GM18499 (cell line): ENCODE measurements around the gene CARD16.
"Not testable (repeated sequence)": the region's sequence is repeated elsewhere in the genome, so short reads cannot be mapped to it uniquely, and the experiment has no call there.

Source experiments
- ATAC-seq: cut with Tn5 transposase; IDR thresholded peaks from one replicate; pipeline ENCODE4 v1.9.1; 2021; ENCODE audit warnings: moderate number of reproducible peaks; ENCODE audit not compliant: insufficient read depth, unreplicated experiment

The CARD16 gene

DNA sequence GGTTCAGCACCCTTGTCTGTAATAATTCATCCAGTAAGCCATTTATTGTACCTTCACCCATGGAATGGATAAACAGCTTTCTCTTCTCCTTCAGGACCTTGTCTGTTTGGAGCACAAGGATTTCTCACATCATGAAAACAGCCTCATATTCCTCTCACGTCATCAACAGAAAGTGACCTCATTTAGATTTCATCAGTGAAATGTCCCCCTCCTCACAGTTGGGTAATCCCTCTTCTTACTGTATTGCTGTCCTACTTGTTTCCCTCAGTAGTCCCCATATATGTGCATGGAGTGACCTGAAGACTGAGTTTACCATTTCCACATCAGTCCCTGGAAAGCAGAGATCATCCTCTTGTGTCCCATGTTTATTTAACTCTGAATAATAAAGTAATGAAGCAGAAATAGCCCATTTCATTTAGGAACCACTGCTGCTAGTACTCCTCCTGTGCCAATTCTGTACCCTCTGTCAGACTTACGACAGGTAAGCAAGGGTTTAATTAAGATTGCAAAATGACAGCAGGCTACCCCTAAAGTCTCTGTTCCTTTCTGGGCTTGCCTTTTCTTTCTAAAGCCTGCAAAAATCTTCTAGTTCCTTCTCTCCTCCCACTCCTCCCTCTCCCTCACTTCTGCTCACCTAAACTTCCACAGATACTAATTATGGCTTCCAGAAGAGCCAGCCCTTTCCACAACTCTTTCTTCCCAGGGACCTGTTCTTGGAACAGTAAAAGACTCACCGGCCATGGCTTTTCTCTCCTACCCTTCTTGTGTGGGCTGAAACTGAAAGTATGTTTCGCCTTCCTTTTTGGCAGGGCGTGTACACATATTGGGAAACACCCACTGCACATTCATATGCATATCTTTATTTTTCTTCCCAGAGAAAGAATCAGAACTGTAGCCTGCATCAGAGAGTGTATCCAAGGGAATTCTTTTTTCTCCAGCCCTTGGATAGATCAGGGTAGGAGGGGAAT lies at the start of gene CARD16:
CARD16 (minus strand) TSS at position 779 of the 968 bp plus-strand sequence; CDS start at position 741, 38 bp downstream.
- ATAC-seq, result peak; percentile 99

DNA sequence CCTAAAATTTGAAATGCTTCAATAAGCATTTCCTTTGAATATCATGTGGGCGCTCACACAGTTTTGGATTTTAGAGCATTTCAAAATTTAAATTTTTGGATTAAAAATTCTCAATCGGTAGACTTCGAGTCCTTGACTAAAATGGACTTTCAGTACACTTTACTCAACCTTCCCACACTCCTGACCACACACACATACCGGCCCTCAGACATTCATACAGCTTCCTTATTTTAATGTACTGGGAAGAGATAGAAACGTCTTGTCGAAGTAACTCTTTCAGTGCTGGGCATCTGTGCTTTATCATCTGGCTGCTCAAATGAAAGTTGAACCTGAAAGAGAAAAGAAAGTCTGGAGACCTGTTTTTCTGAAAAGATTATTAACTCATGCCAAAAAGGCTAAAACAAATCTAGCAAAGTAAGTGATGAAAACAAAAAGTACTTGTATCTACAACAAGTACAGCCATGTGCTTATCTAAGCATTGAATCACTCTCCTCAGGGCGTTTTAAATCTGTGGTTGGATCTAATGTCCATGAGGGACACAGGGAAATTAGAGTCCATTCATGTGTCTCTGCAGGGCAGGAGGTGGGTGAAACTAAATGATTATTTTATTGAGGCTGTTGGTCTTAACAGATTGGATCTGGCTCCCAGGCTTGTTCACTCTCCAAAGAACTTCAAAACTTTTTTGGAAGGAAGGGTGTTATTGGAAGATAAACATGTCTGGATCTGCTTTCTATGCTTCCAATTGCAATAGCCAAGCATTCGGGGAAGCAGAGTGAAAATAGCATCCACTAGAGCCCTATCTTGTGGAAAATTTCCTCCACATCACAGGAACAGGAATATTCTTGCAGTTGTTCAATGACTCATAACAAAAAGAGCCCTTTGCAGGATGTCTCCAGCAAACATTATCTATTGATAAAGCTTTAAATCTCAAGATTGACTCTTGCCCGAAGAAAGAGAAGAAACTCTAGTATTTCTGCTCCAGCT lies 47.4 kb upstream of the CARD16 start:
- ATAC-seq, result no peak

GRCh38 chr11:105081412-105082150 lies 36.4 kb upstream of the CARD16 start:
- ATAC-seq, result no peak

GRCh38 chr11:105080171-105080906 lies 35.2 kb upstream of the CARD16 start:
- ATAC-seq, result not testable (repeated sequence)

DNA sequence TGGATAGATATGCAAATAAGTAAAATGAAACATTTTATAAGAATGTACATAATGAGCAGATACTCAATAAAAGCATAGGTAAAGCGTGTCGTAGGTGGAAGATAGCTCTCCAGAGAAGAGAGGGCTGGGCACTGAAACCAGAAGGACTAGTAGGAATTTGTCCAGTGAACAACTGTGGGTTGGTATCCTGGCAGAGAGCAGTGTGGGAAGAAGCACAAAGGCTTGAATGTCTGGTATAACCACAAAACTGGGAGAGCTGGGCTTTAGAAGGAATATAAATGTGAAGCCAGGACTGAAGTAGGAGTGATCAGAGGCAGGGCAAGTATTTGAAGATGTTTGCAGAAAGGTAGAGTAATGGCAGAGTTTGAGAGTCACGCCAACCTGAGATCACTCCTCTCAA lies 33.1 kb upstream of the CARD16 start:
- ATAC-seq, result no peak

GRCh38 chr11:105077141-105077790 lies 32.1 kb upstream of the CARD16 start:
- ATAC-seq, result not testable (repeated sequence)

DNA sequence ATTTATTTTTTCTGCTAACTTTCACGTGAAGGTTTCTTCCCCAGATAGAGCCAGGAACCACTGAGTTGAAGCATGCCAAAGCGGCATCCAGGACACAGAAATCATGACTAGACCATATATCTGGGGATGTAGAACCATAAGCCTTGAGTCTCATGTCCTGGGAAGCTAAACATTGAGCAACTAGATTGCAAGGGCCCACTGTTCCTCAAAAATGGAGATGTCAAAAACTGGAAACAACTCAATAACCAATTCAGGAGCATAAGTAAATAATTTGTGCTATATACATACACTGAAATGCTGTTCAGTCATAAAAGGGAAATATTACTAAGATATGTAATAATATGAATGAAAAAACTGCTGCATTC lies 29.0 kb upstream of the CARD16 start:
- no peak for ATAC-seq

DNA sequence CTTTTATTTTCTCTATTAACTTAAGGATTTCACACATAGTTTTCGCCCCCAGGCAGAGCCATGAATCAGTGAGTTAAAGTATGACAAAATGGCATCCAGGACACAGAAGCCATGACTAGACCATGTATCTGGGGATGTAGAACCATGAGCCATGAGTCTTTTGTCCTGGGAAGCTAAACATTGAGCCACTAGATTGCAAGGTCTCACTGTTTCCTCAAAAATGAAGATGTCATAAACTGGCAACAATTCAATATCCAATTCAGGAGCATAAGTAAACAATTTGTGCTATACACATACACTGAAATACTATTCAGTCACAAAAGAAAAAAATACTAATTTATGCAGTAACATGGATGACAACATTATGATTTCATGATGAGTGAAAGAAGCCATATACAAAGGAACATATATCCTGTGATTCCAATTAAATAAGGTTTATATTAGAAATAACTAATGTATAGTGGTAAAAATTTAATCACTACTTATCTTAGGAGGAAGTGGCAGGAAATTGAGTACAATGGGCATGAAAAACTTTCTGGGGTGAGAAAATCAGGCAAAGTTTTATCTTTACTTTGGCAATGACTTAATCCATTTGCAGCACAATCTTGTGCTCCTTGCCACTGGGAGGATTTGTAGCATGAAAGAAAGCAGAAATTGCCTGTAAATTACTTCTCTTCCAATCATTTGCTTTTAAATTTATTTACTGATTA lies 28.5 kb upstream of the CARD16 start:
- ATAC-seq, result no peak

DNA sequence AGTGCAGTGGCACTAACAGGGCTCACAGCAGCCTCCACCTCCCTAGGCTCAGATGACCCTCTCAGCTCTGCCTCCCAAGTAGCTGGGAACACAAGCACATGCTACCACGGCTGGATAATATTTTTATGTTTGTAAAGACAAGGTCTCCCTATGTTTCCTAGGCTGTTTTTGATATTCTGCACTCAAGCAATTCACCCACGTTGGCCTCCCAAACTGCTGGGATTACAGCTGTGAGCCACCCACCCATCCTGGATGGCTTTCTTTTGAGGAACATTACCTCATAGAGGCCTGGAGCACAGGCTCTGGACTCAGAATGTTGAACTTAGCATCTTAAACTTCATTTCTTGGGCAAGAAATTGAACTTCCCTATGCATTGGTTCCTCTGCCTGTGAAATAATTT lies 26.9 kb upstream of the CARD16 start:
- ATAC-seq, result not testable (repeated sequence)

GRCh38 chr11:105071089-105071732 lies 26.1 kb upstream of the CARD16 start:
- no peak for ATAC-seq

- no peak for ATAC-seq
Measured at GRCh38 chr11:105070306-105070705, 25.2 kb upstream of the CARD16 start.

- not testable (repeated sequence) for ATAC-seq
Measured at GRCh38 chr11:105069749-105070148, 24.6 kb upstream of the CARD16 start.

DNA sequence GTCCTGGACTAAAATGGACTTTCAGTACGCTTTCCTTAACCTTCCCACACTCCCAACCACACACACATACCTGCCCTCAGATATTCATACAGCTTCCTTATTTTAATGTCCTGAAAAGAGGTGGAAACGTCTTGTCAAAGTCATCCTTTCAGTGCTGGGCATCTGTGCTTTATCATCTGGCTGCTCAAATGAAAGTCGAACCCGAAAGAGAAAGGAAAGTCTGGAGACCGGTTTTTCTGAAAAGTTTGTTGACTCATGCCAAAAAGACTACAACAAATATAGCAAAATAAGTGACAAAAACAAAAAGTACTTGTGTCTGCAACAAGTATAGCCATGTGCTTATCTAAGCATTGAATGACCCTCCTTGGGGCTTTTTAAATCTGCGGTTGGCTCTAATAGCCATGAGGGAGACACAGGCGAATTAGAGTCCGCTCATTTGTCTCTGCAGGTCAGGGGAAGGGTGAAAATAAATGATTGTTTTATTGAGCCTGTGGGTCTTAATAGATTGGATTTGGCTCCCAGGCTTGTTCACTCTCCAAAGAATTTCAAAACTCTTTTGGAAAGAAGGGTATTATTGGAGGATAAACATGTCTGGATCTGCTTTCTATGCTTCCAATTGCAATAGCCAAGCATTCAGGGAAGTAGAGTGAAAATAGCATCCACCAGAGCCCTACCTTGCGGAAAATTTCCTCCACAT lies 18.3 kb upstream of the CARD16 start:
- ATAC-seq, result not testable (repeated sequence)

GRCh38 chr11:105057432-105057831 lies 12.3 kb upstream of the CARD16 start:
- no peak for ATAC-seq

DNA sequence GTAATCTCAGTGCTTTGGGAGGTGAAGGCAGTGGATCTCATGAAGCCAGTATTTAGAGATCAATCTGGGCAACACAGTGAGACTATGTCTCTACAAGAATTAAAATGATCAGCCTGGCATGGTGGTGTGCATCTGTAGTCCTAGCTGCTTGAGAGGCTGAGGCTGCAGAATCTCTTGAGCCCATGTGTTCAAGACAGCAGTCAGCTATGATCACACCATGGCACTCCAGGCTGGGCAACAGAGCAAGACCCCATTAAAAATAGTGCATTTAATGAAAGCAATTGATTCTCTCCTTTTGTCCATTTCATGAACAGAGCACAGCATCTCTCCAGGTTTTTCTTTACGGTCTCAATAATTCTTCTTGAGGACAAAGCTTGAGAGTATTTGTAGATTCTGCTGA lies 11.3 kb upstream of the CARD16 start:
- no peak for ATAC-seq

DNA sequence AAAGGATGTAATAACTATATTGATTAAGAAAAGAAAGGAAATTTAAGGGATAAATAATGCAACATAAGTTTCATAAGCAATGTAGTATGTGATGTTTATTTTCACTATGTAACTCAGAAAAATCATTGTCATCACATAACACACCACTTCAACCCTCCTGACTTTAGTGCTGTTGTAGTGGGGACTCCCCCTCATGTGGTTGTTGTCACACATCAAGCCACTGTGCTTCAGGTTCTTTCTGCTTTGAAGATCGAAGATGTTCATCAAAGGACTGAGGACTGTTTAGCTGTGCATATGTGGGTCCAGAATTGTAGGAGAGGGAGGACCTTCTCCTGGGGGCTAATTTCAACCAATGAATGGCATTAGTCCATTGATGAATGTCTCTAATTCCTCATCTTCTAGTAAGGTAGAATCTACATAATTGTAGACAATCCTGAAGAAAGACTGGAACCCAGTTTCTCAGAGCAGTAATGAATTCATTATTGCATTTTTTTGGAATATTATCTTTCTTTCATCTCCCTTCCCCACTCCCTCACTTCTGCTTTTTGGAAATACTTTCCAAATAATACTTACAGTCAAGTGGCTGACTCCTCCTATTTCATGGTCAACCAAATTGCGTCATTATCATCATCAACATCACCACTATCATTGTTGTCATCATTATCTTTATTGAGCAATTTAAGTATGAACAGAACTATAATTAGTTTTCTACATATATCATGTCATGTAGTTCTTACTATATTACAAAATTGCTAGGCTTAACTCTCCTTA lies 9.8 kb upstream of the CARD16 start:
- no peak for ATAC-seq

DNA sequence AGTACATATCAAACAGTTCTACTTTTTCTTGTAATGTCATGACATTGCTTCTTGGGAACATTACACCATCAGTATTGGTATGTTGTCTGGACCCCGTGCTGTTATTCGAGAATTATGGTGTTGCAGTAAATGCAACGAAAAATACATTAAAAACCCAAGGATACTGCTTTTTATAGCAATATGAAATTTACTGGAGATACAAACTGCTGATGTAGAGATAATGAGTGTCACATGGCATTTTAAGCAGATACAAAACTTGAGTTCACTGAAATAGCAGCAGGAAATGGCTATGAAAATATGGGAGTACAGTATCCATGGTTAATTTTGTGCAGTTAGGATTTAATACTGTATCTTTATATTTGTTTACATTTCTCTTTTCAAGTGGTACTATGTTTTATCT lies 7.4 kb upstream of the CARD16 start:
- ATAC-seq, result no peak
